OCI-LY1 (cell line): ENCODE measurements around the gene CEBPB.

Experiments used
- H2AFZ ChIP-seq: fragments of 200-600 bp; sonication (generic), shearing (Covaris generic); 2 replicates; pipeline ENCODE4 v1.6.0; 2014; ENCODE audit warnings: antibody characterized with exemption, mild to moderate bottlenecking, low read length
- H3F3A ChIP-seq: fragments of 200-600 bp; sonication (generic), shearing (Covaris generic); 2 replicates; pipeline ENCODE4 v1.6.0; 2014; ENCODE audit warnings: mild to moderate bottlenecking, antibody characterized with exemption, low read length, moderate library complexity; ENCODE audit not compliant: insufficient read depth
- H3K27ac ChIP-seq: fragments of 200-600 bp; sonication (generic); 2 replicates; pipeline ENCODE4 v1.5.1; 2014; ENCODE audit warnings: low read length, mixed run types, mild to moderate bottlenecking, low read depth; ENCODE audit not compliant: poor library complexity, severe bottlenecking
- H3K27me3 ChIP-seq: fragments of 200-600 bp; sonication (generic); 2 replicates; pipeline ENCODE4 v1.6.0; 2014; ENCODE audit warnings: antibody characterized with exemption, mild to moderate bottlenecking, low read length, moderate library complexity; ENCODE audit not compliant: insufficient read depth
- H3K36me3 ChIP-seq: fragments of 200-600 bp; sonication (generic); 2 replicates; pipeline ENCODE4 v1.6.1; 2014; ENCODE audit warnings: mild to moderate bottlenecking, antibody characterized with exemption, low read length, moderate library complexity, mixed read lengths; ENCODE audit not compliant: insufficient read depth
- H3K4me1 ChIP-seq: fragments of 200-600 bp; sonication (generic); 2 replicates; pipeline ENCODE4 v1.5.1; 2014; ENCODE audit warnings: mild to moderate bottlenecking, low read length, moderate library complexity; ENCODE audit not compliant: insufficient read depth, severe bottlenecking
- H3K4me2 ChIP-seq: fragments of 200-600 bp; sonication (generic), shearing (Covaris generic); 2 replicates; pipeline ENCODE4 v1.6.1; 2014; ENCODE audit warnings: low read length
- H3K4me3 ChIP-seq: fragments of 200-600 bp; sonication (generic); 2 replicates; pipeline ENCODE4 v1.5.1; 2014; ENCODE audit warnings: low read length, low read depth, mild to moderate bottlenecking, mixed read lengths; ENCODE audit not compliant: poor library complexity, severe bottlenecking
- H3K79me2 ChIP-seq: fragments of 200-600 bp; shearing (Covaris generic); 2 replicates; pipeline ENCODE4 v1.6.1; 2016; ENCODE audit warnings: mixed run types, low read length, mixed read lengths; ENCODE audit not compliant: insufficient read depth
- H3K9ac ChIP-seq: fragments of 200-600 bp; sonication (generic), shearing (Covaris generic); 2 replicates; pipeline ENCODE4 v1.6.1; 2014; ENCODE audit warnings: mild to moderate bottlenecking, low read length, mixed read lengths
- H3K9me2 ChIP-seq: fragments of 200-600 bp; sonication (generic), shearing (Covaris generic); 2 replicates; pipeline ENCODE4 v1.6.1; 2014; ENCODE audit warnings: low read depth, mild to moderate bottlenecking, low read length, mixed read lengths
- H3K9me3 ChIP-seq: fragments of 200-600 bp; shearing (Covaris generic); 2 replicates; pipeline ENCODE4 v1.6.1; 2014; ENCODE audit warnings: low read length, mixed read lengths
- H4K20me1 ChIP-seq: fragments of 200-600 bp; sonication (generic), shearing (Covaris generic); 2 replicates; pipeline ENCODE4 v1.6.0; 2016; ENCODE audit warnings: mild to moderate bottlenecking, low read length; ENCODE audit not compliant: insufficient read depth
- CTCF ChIP-seq: fragments of 200-600 bp; sonication (generic), shearing (Covaris generic); IDR thresholded peaks from 2 replicates; pipeline ENCODE4 v1.5.1; 2017; ENCODE audit warnings: mild to moderate bottlenecking, antibody characterized with exemption, low read length, moderate library complexity, mixed read lengths
- EZH2 ChIP-seq: fragments of 200-600 bp; sonication (generic), shearing (Covaris generic); IDR thresholded peaks from 2 replicates; pipeline ENCODE4 v1.8.0; 2017; ENCODE audit warnings: borderline replicate concordance, mixed run types, mild to moderate bottlenecking, antibody characterized with exemption, low read length, moderate library complexity, mixed read lengths

CEBPB gene

GRCh38 chr20:50214226-50215024 is 23.8 kb downstream of the CEBPB start:
- no peak overlapping the region for H3K4me3 ChIP-seq
- no peaks in the 10 kb centered on the region for H3K9me2 ChIP-seq
- peaks cover 5% of the 10 kb centered on the region; the same call in 1 of the 2 replicates for H3K27me3 ChIP-seq
- no peak overlapping the region for H3K27ac ChIP-seq
- H3K79me2 ChIP-seq: no peaks in the 10 kb centered on the region
- H3K9me3 ChIP-seq: no peaks in the 10 kb centered on the region
- H3K9ac ChIP-seq: no peak overlapping the region
- H2AFZ ChIP-seq: no peak overlapping the region
- H3K36me3 ChIP-seq: no peaks in the 10 kb centered on the region
- no peak for TF ChIP-seq CTCF
- no peak for TF ChIP-seq EZH2
- H3F3A ChIP-seq: no peaks in the 10 kb centered on the region
- H4K20me1 ChIP-seq: no peaks in the 10 kb centered on the region
- no peaks in the 10 kb centered on the region for H3K4me1 ChIP-seq
- H3K4me2 ChIP-seq: no peak overlapping the region

GRCh38 chr20:50215101-50215690 is 24.6 kb downstream of the CEBPB start:
- no peaks in the 10 kb centered on the region for H3F3A ChIP-seq
- H2AFZ ChIP-seq: no peak overlapping the region
- no peaks in the 10 kb centered on the region for H3K9me3 ChIP-seq
- H3K27me3 ChIP-seq: peaks cover 8% of the 10 kb centered on the region; the same call in 1 of the 2 replicates
- no peaks in the 10 kb centered on the region for H3K9me2 ChIP-seq
- no peak overlapping the region for H3K27ac ChIP-seq
- no peaks in the 10 kb centered on the region for H3K79me2 ChIP-seq
- H4K20me1 ChIP-seq: no peaks in the 10 kb centered on the region
- no peak overlapping the region for H3K4me2 ChIP-seq
- H3K9ac ChIP-seq: no peak overlapping the region
- H3K36me3 ChIP-seq: no peaks in the 10 kb centered on the region
- no peak overlapping the region for H3K4me3 ChIP-seq
- no peaks in the 10 kb centered on the region for H3K4me1 ChIP-seq
- TF ChIP-seq CTCF (no peak), EZH2 (no peak)

- H4K20me1 ChIP-seq: no peaks in the 10 kb centered on the region
- H3K4me3 ChIP-seq: no peak overlapping the region
- no peak for TF ChIP-seq EZH2
- TF ChIP-seq CTCF: no peak
- no peaks in the 10 kb centered on the region for H3K4me1 ChIP-seq
- H3K79me2 ChIP-seq: no peaks in the 10 kb centered on the region
- H3K4me2 ChIP-seq: no peak overlapping the region
- H3K36me3 ChIP-seq: no peaks in the 10 kb centered on the region
- no peak overlapping the region for H2AFZ ChIP-seq
- no peaks in the 10 kb centered on the region for H3K9me3 ChIP-seq
- no peaks in the 10 kb centered on the region for H3K9me2 ChIP-seq
- no peak overlapping the region for H3K9ac ChIP-seq
- no peaks in the 10 kb centered on the region for H3F3A ChIP-seq
- peaks cover 8% of the 10 kb centered on the region; the same call in 1 of the 2 replicates for H3K27me3 ChIP-seq
- no peak overlapping the region for H3K27ac ChIP-seq
These were observed 25.3 kb downstream of the CEBPB start for GRCh38 chr20:50215926-50216325.
